Measurements from ENCODE around the gene CLCA1.

The CLCA1 gene

DNA sequence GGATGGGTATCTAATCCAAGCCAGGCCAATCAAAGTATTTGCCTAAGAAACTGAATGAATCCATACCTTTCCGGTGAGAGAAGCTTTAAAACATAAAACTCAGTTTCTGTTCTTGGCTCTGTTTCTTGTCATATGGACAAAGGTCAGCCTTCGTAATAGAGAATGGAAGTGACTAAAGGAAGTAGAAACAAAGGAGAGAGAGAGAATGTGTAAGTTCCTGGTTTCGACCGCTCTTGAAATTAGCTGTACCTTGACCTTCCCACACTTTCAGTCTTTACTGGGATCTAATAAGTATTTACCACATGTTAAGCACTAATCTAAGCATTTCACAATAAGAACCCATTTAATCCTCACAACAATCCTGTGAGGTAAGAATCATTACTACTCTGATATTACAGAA lies 58.6 kb downstream of the CLCA1 start:
- intact Hi-C loops (cut with DNase I): no loop called here
- DNase-seq: no peak

DNA sequence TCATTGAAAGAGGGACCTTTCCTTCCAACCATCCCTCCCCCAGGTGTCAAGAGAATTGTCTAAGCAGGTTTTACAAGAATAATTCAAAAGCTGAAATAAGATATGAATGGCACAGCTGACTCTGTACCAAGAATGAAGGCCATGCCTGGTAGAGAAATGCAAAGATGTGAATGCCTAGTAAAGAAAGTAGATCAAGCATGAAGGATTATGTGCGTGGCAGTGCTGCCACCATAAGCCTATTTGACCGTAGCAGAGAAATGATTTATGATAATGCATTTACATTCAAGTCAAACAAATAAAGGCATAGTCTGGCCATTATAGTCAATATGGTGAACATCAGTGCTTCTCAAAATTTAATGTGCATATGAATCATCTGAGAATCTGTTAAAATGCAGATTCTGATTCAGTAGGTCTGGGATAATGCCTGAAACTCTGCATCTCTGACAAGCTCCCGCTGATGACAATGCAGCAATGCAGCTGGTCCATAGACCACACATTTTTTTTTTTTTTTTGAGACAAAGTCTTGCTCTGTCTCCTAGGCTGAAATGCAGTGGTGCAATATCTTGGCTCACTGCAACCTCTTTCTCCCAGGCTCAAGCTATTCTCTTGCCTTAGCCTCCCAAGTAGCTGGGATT lies 61.6 kb downstream of the CLCA1 start:
- intact Hi-C loops (cut with DNase I): no loop called here
- no peak for DNase-seq

DNA sequence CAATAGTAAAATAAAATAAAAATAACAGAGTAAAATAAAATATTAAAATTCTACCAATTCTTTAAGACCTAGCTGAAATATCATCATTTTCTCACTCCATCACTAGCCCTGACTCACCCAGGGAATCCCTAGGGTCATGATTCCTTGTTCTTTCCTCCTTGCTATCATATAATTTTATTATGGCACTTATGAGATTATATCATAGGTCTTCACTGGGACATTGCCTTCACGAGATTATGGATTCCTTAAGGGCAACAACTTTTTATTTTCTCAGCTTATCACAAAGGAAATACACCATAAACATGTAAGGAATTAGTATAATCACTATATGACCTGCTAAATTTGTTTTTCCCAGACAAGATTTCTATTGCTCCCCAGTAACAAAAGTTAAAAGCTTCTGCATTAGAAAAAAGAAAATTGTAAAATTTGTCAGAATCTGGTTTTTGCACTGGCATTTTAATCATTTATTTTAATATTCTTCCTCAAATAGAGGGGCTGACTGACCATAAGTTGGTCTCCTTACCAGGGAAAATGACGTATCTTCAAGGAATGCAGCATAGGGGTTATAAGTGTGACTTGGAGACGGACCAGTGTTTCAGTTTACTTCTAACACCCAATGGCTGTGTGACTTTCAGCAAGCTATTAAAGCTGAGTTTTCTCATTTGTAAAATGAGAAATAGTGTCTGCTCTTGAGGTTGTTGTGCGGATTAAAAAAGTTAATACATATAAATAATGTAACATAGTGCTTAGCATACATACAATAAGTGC lies 69.4 kb downstream of the CLCA1 start:
- no peak for DNase-seq
- intact Hi-C loops (cut with DNase I): no loop called here

DNA sequence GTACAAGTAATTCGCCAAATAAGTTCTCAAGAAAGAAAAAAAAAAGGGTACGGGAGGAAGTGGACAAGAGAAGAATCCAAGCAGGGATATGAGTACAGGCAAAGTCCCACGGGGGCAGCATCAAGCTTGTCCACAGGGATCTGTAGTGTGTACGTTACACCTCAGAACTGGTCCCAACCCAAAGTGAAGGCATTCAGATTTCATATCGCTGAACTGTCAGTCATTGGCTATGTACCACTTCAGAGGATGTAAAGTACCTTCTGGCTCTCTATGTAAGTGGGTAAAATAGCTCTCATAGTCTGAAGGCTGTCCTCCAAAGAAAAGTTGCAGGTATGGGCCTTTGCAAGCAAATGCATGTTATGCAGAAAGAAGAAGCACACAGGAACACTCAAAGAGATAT lies 70.0 kb downstream of the CLCA1 start:
- no peak for DNase-seq
- intact Hi-C loops (cut with DNase I): no loop called here

DNA sequence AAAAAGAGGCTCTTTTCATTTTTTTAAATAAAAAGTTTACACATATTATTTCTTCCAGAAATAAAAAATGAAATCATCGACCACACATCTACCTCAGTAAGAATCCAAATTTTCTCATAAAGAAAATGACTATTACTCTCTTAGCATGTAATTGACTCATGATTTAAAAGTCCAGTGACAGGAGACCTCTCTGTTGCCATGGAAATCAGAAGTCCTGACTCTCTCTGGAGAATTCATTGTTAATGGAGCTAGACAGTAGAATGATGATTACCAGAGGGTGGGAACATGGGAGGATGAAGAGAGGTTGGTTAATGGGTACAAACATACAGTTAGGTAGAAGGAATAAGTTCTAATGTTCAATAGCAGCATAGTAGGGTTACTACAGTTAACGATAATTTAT lies 73.1 kb downstream of the CLCA1 start:
- no peak for DNase-seq
- intact Hi-C loops (cut with DNase I): no loop called here

DNA sequence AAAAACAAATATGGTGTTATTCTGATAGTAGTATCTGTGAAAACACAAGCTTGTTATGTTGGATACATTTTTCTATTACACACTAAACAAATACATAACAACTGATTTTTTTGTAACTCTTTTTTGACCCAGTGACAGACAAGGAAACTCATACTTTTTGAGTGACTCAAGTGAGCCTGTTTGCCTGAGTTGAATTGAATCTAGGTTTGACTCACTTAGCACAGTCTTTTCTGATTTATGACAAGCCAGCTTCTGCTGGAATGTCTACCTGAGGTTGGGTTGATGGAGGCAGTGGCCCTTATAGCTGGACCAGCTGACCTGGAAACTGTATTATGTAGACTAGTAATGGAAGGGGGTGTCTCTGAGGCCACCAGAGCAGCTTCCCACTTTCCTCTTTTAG lies 73.9 kb downstream of the CLCA1 start:
- intact Hi-C loops (cut with DNase I): no loop called here
- DNase-seq: no peak

DNA sequence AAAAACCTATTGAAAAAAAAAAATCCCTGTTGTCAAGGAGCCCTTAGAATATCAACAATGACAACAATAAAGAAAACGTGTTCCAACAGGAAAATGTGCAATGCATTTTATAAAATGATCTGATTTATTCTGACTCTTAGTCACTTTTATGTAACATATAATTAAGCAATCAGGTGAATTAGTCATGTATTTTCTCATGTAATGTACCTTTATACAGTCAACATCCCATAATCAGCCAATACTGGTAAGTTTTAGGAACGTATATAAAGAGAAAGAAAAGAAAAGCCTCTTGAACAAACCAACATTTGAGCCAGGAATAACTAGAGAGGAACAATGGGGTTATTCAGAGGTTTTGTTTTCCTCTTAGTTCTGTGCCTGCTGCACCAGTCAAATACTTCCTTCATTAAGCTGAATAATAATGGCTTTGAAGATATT lies 78.1 kb downstream of the CLCA1 start, which contains the start of gene CLCA4:
TSS of gene CLCA4 (plus strand) at position 292 of the 435 bp plus-strand sequence. CDS start at position 334, 42 bp downstream.
- peak in 3 of 42 donors; percentile 27 to 48 (median 36) for DNase-seq
- intact Hi-C loops (cut with DNase I): no loop called here

DNA sequence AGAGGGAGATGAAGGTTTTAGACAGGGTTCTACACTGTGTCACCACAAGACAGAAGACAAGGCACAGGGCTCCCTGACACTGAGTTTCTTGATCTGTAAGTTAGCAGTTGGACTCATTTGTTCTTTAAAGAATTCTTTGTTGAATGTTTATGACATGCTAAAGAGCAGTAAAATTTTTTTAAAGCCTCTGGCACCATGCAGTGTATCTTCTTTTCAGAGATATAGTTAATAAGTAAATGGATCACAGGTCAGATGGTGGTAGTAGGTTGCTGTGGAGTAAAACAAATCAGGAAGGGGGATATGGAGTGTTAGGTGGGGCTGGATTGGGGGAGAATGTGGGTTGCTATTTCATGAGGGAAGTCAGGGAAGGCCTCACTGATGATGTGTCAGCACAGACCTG lies 80.1 kb downstream of the CLCA1 start:
- intact Hi-C loops (cut with DNase I): no loop called here
- no peak for DNase-seq
